Ascending aorta (tissue), 2 donors: ENCODE measurements around the gene RTN1. TPM values are rescaled to one million over a fixed set of nuclear protein-coding genes. Genes with fewer than 3 reads are reported as not detected.

Experiments
- DNase-seq, 2 donors: peaks; one replicate each; pipeline ENCODE4 v3.0.0-alpha.2; 2019; ENCODE audit warnings: low spot score in 2 of 2
- H3K27ac ChIP-seq, 2 donors: fragments of 200-600 bp; sonication (generic); one replicate each; pipeline ENCODE4 v1.5.1; 2016 to 2017; ENCODE audit warnings: mild to moderate bottlenecking in 1 of 2
- H3K27me3 ChIP-seq: fragments of 200-600 bp; sonication (generic); one replicate; pipeline ENCODE4 v1.5.1; 2017
- H3K36me3 ChIP-seq, 2 donors: fragments of 200-600 bp; sonication (generic); one replicate each; pipeline ENCODE4 v1.5.1; 2016
- H3K4me1 ChIP-seq, 2 donors: fragments of 200-600 bp; sonication (generic); one replicate each; pipeline ENCODE4 v1.5.1; 2016 to 2017; ENCODE audit warnings: mild to moderate bottlenecking in 1 of 2
- H3K4me3 ChIP-seq, 2 donors: fragments of 200-600 bp; sonication (generic); one replicate each; pipeline ENCODE4 v1.5.1; 2016 to 2017; ENCODE audit warnings: mild to moderate bottlenecking in 1 of 2
- H3K9me3 ChIP-seq, 2 donors: fragments of 200-600 bp; sonication (generic); one replicate each; pipeline ENCODE4 v1.5.1; 2016
- CTCF ChIP-seq, 3 experiments: fragments of 200-600 bp in 2 of 3; fragments of 450-650 bp in 1 of 3; sonication (generic) in 2 of 3; IDR thresholded peaks; one replicate each; pipeline ENCODE4 v1.5.1; 2016 to 2019; ENCODE audit warnings: antibody characterized with exemption in 3 of 3, mild to moderate bottlenecking in 1 of 3, moderate library complexity in 1 of 3
- intact Hi-C: fragments of 100-400 bp; cut with DNase I; formaldehyde crosslinking; loops from one replicate; pipeline ENCODE4 v1.15.1; 2023
- total RNA-seq: library from RNA; depleted of rRNA; stranded (reverse); fragments of >200 nt; gene quantifications from one replicate; pipeline ENCODE4 v1.1.0, GENCODE V29; 2016

RTN1 gene
- total RNA-seq, 1 donor from 2014 or later = 52.3 TPM

GRCh38 chr14:59868021-59868420 lies 2.6 kb downstream of the RTN1 start:
- Histone ChIP-seq H3K9me3 (no peaks in the 10 kb centered on the region), H3K4me3 (no peak overlapping the region), H3K4me1 (peaks cover 0 to 7% of the 10 kb centered on the region in 2 donors), H3K36me3 (no peaks in the 10 kb centered on the region), H3K27me3 (no peaks in the 10 kb centered on the region), H3K27ac (no peak overlapping the region)
- intact Hi-C loops = no loop called here
- DNase-seq = no peak
- TF ChIP-seq CTCF (IDR thresholded peaks at IDR 0.05) = no peak

GRCh38 chr14:59863806-59864525 lies 6.6 kb downstream of the RTN1 start:
- TF ChIP-seq CTCF (IDR thresholded peaks at IDR 0.05) = no peak
- Histone ChIP-seq H3K4me3 (no peak overlapping the region), H3K9me3 (no peaks in the 10 kb centered on the region), H3K27me3 (no peaks in the 10 kb centered on the region), H3K36me3 (no peaks in the 10 kb centered on the region), H3K27ac (no peak overlapping the region), H3K4me1 (peaks cover 0 to under 1% of the 10 kb centered on the region in 2 donors)
- intact Hi-C loops = no loop called here
- no peak for DNase-seq

DNA sequence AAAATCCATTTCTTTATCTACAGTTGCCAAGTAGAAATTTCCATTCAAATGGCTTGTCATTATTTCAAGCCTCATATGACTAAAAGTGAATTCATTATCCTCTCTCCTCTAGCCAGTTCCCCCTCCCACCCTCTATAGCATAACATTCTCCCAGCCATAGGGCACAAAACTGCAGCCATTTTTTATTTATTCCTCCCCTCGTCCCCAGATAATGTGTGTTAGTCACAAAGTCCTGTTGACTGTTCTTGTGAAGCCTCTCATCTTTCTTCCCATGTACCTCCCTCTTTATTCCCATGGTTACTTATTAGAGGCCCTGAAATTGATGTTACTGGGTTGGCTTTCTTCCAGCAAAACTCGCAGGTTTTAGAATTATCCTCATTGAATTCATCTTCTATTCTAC lies 13.2 kb downstream of the RTN1 start:
- intact Hi-C loops = no loop called here
- H3K9me3 ChIP-seq = no peaks in the 10 kb centered on the region
- no peaks in the 10 kb centered on the region for H3K36me3 ChIP-seq
- H3K27me3 ChIP-seq = no peaks in the 10 kb centered on the region
- H3K4me3 ChIP-seq = no peak overlapping the region
- H3K4me1 ChIP-seq = no peaks in the 10 kb centered on the region
- no peak for DNase-seq
- no peak overlapping the region for H3K27ac ChIP-seq
- TF ChIP-seq CTCF (IDR thresholded peaks at IDR 0.05) = no peak

GRCh38 chr14:59852350-59852749 lies 18.2 kb downstream of the RTN1 start:
- Histone ChIP-seq H3K27ac (no peak overlapping the region), H3K4me3 (no peak overlapping the region), H3K27me3 (no peaks in the 10 kb centered on the region), H3K9me3 (no peaks in the 10 kb centered on the region), H3K36me3 (no peaks in the 10 kb centered on the region), H3K4me1 (no peaks in the 10 kb centered on the region)
- intact Hi-C loops = no loop called here
- TF ChIP-seq CTCF (IDR thresholded peaks at IDR 0.05) = no peak
- no peak for DNase-seq

DNA sequence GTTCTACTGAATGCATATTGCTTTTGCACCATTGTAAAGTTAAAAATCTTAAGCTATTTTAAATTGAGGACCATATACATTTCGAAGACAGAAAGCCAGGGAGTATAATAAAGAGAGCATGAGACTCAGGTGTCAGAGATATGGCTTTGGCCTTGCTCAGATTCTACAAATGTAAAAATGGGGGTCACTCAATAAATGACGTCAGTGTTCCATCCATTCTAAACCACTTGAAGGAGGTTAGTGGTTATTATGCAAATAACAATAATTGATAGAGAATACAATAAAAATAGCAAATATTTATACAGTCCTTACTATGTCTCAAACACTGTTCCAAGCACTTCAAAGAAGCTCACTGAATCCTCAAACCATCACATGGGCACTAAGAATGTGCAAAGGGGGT lies 20.1 kb downstream of the RTN1 start:
- no peaks in the 10 kb centered on the region for H3K9me3 ChIP-seq
- no peak for DNase-seq
- no peak overlapping the region for H3K4me3 ChIP-seq
- no peak overlapping the region for H3K27ac ChIP-seq
- TF ChIP-seq CTCF (IDR thresholded peaks at IDR 0.05) = no peak
- H3K36me3 ChIP-seq = no peaks in the 10 kb centered on the region
- no peaks in the 10 kb centered on the region for H3K27me3 ChIP-seq
- no peaks in the 10 kb centered on the region for H3K4me1 ChIP-seq
- intact Hi-C loops = no loop called here
